HEK293T (cell line): ENCODE results near the gene TIMM23B.
"Not testable (repeated sequence)": the region's sequence is repeated elsewhere in the genome, so short reads cannot be mapped to it uniquely, and the experiment has no call there.

ENCODE experiments used
- ARNT ChIP-seq: fragments of 450-650 bp; IDR thresholded peaks from 2 replicates; pipeline ENCODE4 v1.6.1; 2017; ENCODE audit warnings: mild to moderate bottlenecking
- BHLHE40 ChIP-seq: fragments of 450-650 bp; IDR thresholded peaks from 2 replicates; pipeline ENCODE4 v1.6.1; 2016; ENCODE audit warnings: mild to moderate bottlenecking, moderate library complexity, borderline replicate concordance
- ELF4 ChIP-seq: fragments of 450-650 bp; IDR thresholded peaks from 2 replicates; pipeline ENCODE4 v1.6.1; 2017; ENCODE audit warnings: antibody characterized with exemption
- FOXA1 ChIP-seq: fragments of 450-650 bp; IDR thresholded peaks from 2 replicates; pipeline ENCODE4 v1.6.1; 2016; ENCODE audit warnings: mild to moderate bottlenecking
- FOXK2 ChIP-seq: fragments of 450-650 bp; IDR thresholded peaks from 2 replicates; pipeline ENCODE4 v1.6.1; 2016; ENCODE audit warnings: mild to moderate bottlenecking
- FOXM1 ChIP-seq: fragments of 450-650 bp; IDR thresholded peaks from 2 replicates; pipeline ENCODE4 v1.6.1; 2017; ENCODE audit warnings: mild to moderate bottlenecking, borderline replicate concordance
- HDGF ChIP-seq: fragments of 450-650 bp; IDR thresholded peaks from 2 replicates; pipeline ENCODE4 v1.6.1; 2017; ENCODE audit warnings: antibody characterized with exemption, borderline replicate concordance
- L3MBTL2 ChIP-seq: fragments of 450-650 bp; conservative IDR thresholded peaks from 2 replicates; pipeline ENCODE4 v1.6.1; 2016; ENCODE audit warnings: mild to moderate bottlenecking
- NFRKB ChIP-seq: fragments of 450-650 bp; IDR thresholded peaks from 2 replicates; pipeline ENCODE4 v1.6.1; 2016; ENCODE audit warnings: mild to moderate bottlenecking, moderate library complexity
- PKNOX1 ChIP-seq: fragments of 450-650 bp; IDR thresholded peaks from 2 replicates; pipeline ENCODE4 v1.6.1; 2016
- SP1 ChIP-seq: fragments of 450-650 bp; IDR thresholded peaks from 2 replicates; pipeline ENCODE4 v1.6.1; 2017
- SUZ12 ChIP-seq: fragments of 450-650 bp; IDR thresholded peaks from 2 replicates; pipeline ENCODE4 v1.6.1; 2016; ENCODE audit warnings: mild to moderate bottlenecking
- TARDBP ChIP-seq: fragments of 450-650 bp; IDR thresholded peaks from 2 replicates; pipeline ENCODE4 v1.6.1; 2016

- not testable (repeated sequence) for TF ChIP-seq ARNT, HDGF, L3MBTL2, TARDBP, SP1, FOXM1, SUZ12, FOXA1, FOXK2, BHLHE40, ELF4, NFRKB, PKNOX1
These were observed 45.4 kb downstream of the TIMM23B start for GRCh38 chr10:49987207-49987606.
